H9 (cell line): ENCODE data around the gene CEACAM6. TPM values are rescaled to one million over a fixed set of nuclear protein-coding genes. Genes with fewer than 3 reads are reported as not detected.
A peak's percentile ranks its signal among the peaks of the same experiment; 100 is the strongest.

Experiments used
- DNase-seq: peaks from one replicate; pipeline ENCODE4 v3.0.0-alpha.2; 2017
- H2AFZ ChIP-seq: one replicate; pipeline ENCODE4 v1.6.1; 2013; ENCODE audit warnings: mild to moderate bottlenecking, low read length, control low read depth, moderate library complexity
- H2AK5ac ChIP-seq: 2 replicates; pipeline ENCODE4 v1.6.1; 2013; ENCODE audit warnings: low read length, control low read depth, mixed read lengths; ENCODE audit not compliant: insufficient read length
- H2BK120ac ChIP-seq: one replicate; pipeline ENCODE4 v1.6.1; 2013; ENCODE audit warnings: low read depth, mild to moderate bottlenecking, low read length, control low read depth, inconsistent platforms; ENCODE audit not compliant: poor library complexity, severe bottlenecking
- H2BK12ac ChIP-seq: 2 replicates; pipeline ENCODE4 v1.6.1; 2013; ENCODE audit warnings: low read length, control low read depth, mixed read lengths, low read depth; ENCODE audit not compliant: insufficient read length
- H2BK15ac ChIP-seq: 2 replicates; pipeline ENCODE4 v1.6.1; 2013; ENCODE audit warnings: low read depth, low read length, control low read depth
- H2BK20ac ChIP-seq: one replicate; pipeline ENCODE4 v1.6.1; 2013; ENCODE audit warnings: low read depth, mild to moderate bottlenecking, low read length, control low read depth, inconsistent platforms; ENCODE audit not compliant: poor library complexity, severe bottlenecking
- H2BK5ac ChIP-seq: 2 replicates; pipeline ENCODE4 v1.6.1; 2013; ENCODE audit warnings: low read length, control low read depth, mixed read lengths; ENCODE audit not compliant: insufficient read length
- H3K14ac ChIP-seq: 2 replicates; pipeline ENCODE4 v1.6.1; 2013; ENCODE audit warnings: low read length, control low read depth; ENCODE audit not compliant: insufficient read depth
- H3K18ac ChIP-seq: 2 replicates; pipeline ENCODE4 v1.6.1; 2013; ENCODE audit warnings: low read depth, mild to moderate bottlenecking, mixed read lengths, low read length, control low read depth; ENCODE audit not compliant: insufficient read length
- H3K23ac ChIP-seq: 2 replicates; pipeline ENCODE4 v1.6.1; 2013; ENCODE audit warnings: low read length, control low read depth, mixed read lengths, low read depth; ENCODE audit not compliant: insufficient read length
- H3K23me2 ChIP-seq: 2 replicates; pipeline ENCODE4 v1.6.1; 2013; ENCODE audit warnings: low read depth, mild to moderate bottlenecking, mixed read lengths, low read length, control low read depth; ENCODE audit not compliant: insufficient read length, poor library complexity, severe bottlenecking
- H3K27ac ChIP-seq: 2 replicates; pipeline ENCODE4 v1.5.1; 2013; ENCODE audit warnings: low read length, control low read depth, mixed read lengths, low read depth; ENCODE audit not compliant: insufficient read length
- H3K27me3 ChIP-seq: 2 replicates; pipeline ENCODE4 v1.6.1; 2013; ENCODE audit warnings: low read length, control low read depth, inconsistent platforms; ENCODE audit not compliant: insufficient read depth
- H3K4ac ChIP-seq: 2 replicates; pipeline ENCODE4 v1.6.1; 2013; ENCODE audit warnings: low read depth, mild to moderate bottlenecking, control low read depth, inconsistent platforms, low read length, moderate library complexity
- H3K4me1 ChIP-seq: 2 replicates; pipeline ENCODE4 v1.6.1; 2013; ENCODE audit warnings: low read length, control low read depth, inconsistent platforms; ENCODE audit not compliant: insufficient read depth
- H3K4me2 ChIP-seq: 2 replicates; pipeline ENCODE4 v1.6.1; 2013; ENCODE audit warnings: low read length, control low read depth, mixed read lengths; ENCODE audit not compliant: insufficient read length, insufficient read depth
- H3K56ac ChIP-seq: 2 replicates; pipeline ENCODE4 v1.6.1; 2013; ENCODE audit warnings: low read depth, mild to moderate bottlenecking, mixed read lengths, low read length, control low read depth; ENCODE audit not compliant: insufficient read length
- H3K79me1 ChIP-seq: 2 replicates; pipeline ENCODE4 v1.6.1; 2013; ENCODE audit warnings: low read depth, mild to moderate bottlenecking, moderate library complexity, low read length, control low read depth, inconsistent platforms; ENCODE audit not compliant: insufficient read depth, poor library complexity, severe bottlenecking
- H3K79me2 ChIP-seq: 2 replicates; pipeline ENCODE4 v1.6.1; 2013; ENCODE audit warnings: low read length, control low read depth, inconsistent platforms; ENCODE audit not compliant: insufficient read depth
- H3K9ac ChIP-seq: 2 replicates; pipeline ENCODE4 v1.6.1; 2013; ENCODE audit warnings: low read length, control low read depth, mixed read lengths; ENCODE audit not compliant: insufficient read length; ENCODE audit errors: extremely low read depth
- H3K9me3 ChIP-seq: one replicate; pipeline ENCODE4 v1.6.1; 2013; ENCODE audit warnings: low read depth, low read length, inconsistent platforms; ENCODE audit not compliant: control insufficient read depth
- H3T11ph ChIP-seq: one replicate; pipeline ENCODE4 v1.6.1; 2013; ENCODE audit warnings: mild to moderate bottlenecking, low read length, control low read depth, inconsistent platforms
- H4K20me1 ChIP-seq: one replicate; pipeline ENCODE4 v1.6.1; 2013; ENCODE audit not compliant: control insufficient read depth, insufficient read length, insufficient read depth
- H4K5ac ChIP-seq: 2 replicates; pipeline ENCODE4 v1.6.1; 2013; ENCODE audit warnings: low read depth, mild to moderate bottlenecking, mixed read lengths, low read length, control low read depth; ENCODE audit not compliant: insufficient read length
- H4K8ac ChIP-seq: replicated peaks from 2 replicates; pipeline ENCODE4 v1.6.1; 2013; ENCODE audit warnings: low read length, control low read depth, mixed read lengths, low read depth; ENCODE audit not compliant: insufficient read length
- H4K91ac ChIP-seq: 2 replicates; pipeline ENCODE4 v1.6.1; 2013; ENCODE audit warnings: low read depth, mild to moderate bottlenecking, moderate library complexity, mixed read lengths, low read length, control low read depth; ENCODE audit not compliant: insufficient read length
- H3K27ac Mint-ChIP-seq, 3 experiments: 2 replicates in 2 of 3; 3 replicates in 1 of 3; pipeline ENCODE4 v1.8.0; 2020 to 2021; ENCODE audit warnings: mixed read lengths in 3 of 3, mild to moderate bottlenecking in 1 of 3, moderate library complexity in 1 of 3
- H3K27me3 Mint-ChIP-seq: 2 replicates; pipeline ENCODE4 v1.8.0; 2021; ENCODE audit warnings: low read depth, mild to moderate bottlenecking, moderate library complexity, mixed read lengths
- H3K36me3 Mint-ChIP-seq, 3 experiments: 2 replicates in 2 of 3; 3 replicates in 1 of 3; pipeline ENCODE4 v1.8.0; 2020 to 2021; ENCODE audit warnings: low read depth in 3 of 3, mixed read lengths in 3 of 3; ENCODE audit not compliant: insufficient read depth in 1 of 3
- H3K4me1 Mint-ChIP-seq, 2 experiments: 2 replicates each; pipeline ENCODE4 v1.8.0; 2020; ENCODE audit warnings: mixed read lengths in 2 of 2
- H3K4me3 Mint-ChIP-seq, 2 experiments: 2 replicates in 1 of 2; 3 replicates in 1 of 2; pipeline ENCODE4 v1.8.0; 2020 to 2021; ENCODE audit warnings: mild to moderate bottlenecking in 2 of 2, mixed read lengths in 2 of 2, moderate library complexity in 1 of 2
- H3K9me3 Mint-ChIP-seq, 2 experiments: 2 replicates in 1 of 2; 3 replicates in 1 of 2; pipeline ENCODE4 v1.8.0; 2020; ENCODE audit warnings: mild to moderate bottlenecking in 2 of 2, mixed read lengths in 2 of 2, moderate library complexity in 1 of 2
- CTCF ChIP-seq: fragments of 200-600 bp; sonication (generic); conservative IDR thresholded peaks from 3 replicates; pipeline ENCODE4 v1.8.0; 2021; ENCODE audit warnings: antibody characterized with exemption, mild to moderate bottlenecking
- WGBS: extraction: QIAGEN DNeasy Blood & Tissue Kit; methylation state at CpG from one replicate; pipeline ENCODE4 v1.1.7; 2013; ENCODE audit warnings: missing lambda C conversion rate, low lambda C conversion rate, mixed read lengths; ENCODE audit not compliant: insufficient read length; ENCODE audit errors: extremely low coverage; 5-methylcytosine and 5-hydroxymethylcytosine counted together
- total RNA-seq: library from RNA; stranded (reverse); gene quantifications from 2 replicates; pipeline ENCODE4 v1.2.1, GENCODE V29; 2021

Gene CEACAM6
- total RNA-seq, 1 experiment from 2014 or later, result not detected

- peaks cover 2 to 75% of the 10 kb centered on the region in 2 experiments for H3K9me3 Mint-ChIP-seq
- Histone ChIP-seq H3K4me1 (no peaks in the 10 kb centered on the region), H3K23me2 (no peaks in the 10 kb centered on the region), H3K56ac (no peak overlapping the region), H3K27me3 (no peaks in the 10 kb centered on the region), H2AK5ac (no peak overlapping the region), H3K14ac (no peak overlapping the region), H4K20me1 (no peaks in the 10 kb centered on the region), H3K4ac (no peak overlapping the region), H3K9me3 (no peaks in the 10 kb centered on the region), H3K23ac (no peak overlapping the region), H3K9ac (no peak overlapping the region), H4K8ac (no peak overlapping the region), H2BK5ac (no peak overlapping the region), H2AFZ (no peak overlapping the region), H2BK15ac (no peak overlapping the region), H4K91ac (no peak overlapping the region), H2BK12ac (no peak overlapping the region), H2BK120ac (no peak overlapping the region), H2BK20ac (no peak overlapping the region), H4K5ac (no peak overlapping the region), H3K4me2 (no peak overlapping the region), H3K27ac (no peak overlapping the region), H3K18ac (no peak overlapping the region), H3K79me1 (no peaks in the 10 kb centered on the region), H3T11ph (no peak overlapping the region), H3K79me2 (no peaks in the 10 kb centered on the region)
- no CpG with 5 or more reads among the region's 5 CpGs for WGBS
- no peaks in the 10 kb centered on the region; a peak in 1 of 7 replicates for H3K36me3 Mint-ChIP-seq
- peak; percentile 65 for DNase-seq
- peak; percentile 76 for TF ChIP-seq CTCF
- peaks cover 16% of the 10 kb centered on the region for H3K27me3 Mint-ChIP-seq
- no peak overlapping the region for H3K4me3 Mint-ChIP-seq
- H3K27ac Mint-ChIP-seq, result no peak overlapping the region
- no peaks in the 10 kb centered on the region for H3K4me1 Mint-ChIP-seq
These were observed 39.7 kb downstream of the CEACAM6 start for GRCh38 chr19:41795031-41795461.
